Fibroblast of the conjunctiva (primary cell): Measurements from ENCODE around the gene ETFA.
A peak's percentile ranks its signal among the peaks of the same experiment; 100 is the strongest.

Source experiments
- DNase-seq: peaks from one replicate; pipeline ENCODE4 v3.0.0-alpha.2; 2010; ENCODE audit warnings: low read depth

The ETFA gene

DNA sequence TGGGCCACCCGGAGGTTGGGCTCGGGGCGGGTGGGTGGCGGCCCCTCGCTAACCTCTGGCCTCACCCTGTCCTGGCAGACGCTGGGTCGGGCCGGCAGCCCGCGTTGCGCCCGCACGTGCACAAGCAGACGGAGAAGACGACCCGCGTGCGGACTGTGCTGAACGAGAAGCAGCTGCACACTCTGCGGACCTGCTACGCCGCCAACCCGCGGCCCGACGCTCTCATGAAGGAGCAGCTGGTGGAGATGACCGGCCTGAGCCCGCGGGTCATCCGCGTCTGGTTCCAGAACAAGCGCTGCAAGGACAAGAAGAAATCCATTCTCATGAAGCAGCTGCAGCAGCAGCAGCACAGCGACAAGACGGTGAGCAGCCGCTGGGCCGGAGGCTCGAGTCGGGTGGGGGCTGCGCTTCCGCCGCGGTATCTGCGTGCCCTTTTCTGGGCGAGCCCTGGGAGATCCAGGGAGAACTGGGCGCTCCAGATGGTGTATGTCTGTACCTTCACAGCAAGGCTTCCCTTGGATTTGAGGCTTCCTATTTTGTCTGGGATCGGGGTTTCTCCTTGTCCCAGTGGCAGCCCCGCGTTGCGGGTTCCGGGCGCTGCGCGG is 29.0 kb upstream of the ETFA start:
- no peak for DNase-seq

DNA sequence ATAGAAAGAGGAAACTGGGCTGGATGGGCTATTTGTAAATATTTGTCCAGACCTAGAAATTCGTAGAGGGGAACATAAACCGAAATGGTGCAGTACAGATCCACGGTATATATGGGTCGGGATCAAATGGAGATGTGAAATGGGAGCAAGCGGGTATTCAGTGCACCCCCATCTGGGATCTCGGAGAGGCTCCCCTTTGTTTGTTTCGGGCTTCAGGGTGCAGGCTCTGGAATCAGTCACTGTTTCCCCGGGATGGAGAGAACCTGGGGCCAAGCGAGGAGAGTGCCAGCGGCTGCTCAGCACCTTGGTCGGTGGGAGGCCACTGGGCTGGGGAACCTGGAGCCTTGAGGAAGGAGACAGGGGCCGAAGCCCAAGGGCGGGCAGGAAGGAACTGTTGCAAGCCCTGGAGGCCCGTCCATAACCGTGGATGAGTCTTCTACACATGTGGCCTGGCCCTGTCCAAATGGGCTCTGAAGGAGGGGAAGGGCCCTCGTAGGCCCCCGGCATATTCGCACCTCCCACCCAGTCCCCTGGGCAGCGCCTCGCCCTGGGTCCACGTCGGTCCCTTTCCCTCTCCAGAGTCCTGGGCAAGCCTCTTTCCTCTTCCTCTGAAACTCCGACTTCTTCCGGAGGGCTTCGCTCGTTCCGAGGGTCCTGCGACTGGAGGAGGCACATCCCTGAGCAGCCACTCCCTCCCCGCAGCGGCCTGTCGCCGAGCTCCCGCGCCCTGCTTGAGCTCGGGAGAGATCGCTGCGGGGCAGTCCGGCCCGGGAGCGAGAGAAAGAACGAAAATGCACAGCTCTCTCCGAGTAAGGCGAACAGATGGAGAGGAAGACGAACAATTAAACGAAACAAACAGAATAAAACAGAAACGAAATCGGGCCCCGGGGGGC is 28.3 kb upstream of the ETFA start:
- no peak for DNase-seq

DNA sequence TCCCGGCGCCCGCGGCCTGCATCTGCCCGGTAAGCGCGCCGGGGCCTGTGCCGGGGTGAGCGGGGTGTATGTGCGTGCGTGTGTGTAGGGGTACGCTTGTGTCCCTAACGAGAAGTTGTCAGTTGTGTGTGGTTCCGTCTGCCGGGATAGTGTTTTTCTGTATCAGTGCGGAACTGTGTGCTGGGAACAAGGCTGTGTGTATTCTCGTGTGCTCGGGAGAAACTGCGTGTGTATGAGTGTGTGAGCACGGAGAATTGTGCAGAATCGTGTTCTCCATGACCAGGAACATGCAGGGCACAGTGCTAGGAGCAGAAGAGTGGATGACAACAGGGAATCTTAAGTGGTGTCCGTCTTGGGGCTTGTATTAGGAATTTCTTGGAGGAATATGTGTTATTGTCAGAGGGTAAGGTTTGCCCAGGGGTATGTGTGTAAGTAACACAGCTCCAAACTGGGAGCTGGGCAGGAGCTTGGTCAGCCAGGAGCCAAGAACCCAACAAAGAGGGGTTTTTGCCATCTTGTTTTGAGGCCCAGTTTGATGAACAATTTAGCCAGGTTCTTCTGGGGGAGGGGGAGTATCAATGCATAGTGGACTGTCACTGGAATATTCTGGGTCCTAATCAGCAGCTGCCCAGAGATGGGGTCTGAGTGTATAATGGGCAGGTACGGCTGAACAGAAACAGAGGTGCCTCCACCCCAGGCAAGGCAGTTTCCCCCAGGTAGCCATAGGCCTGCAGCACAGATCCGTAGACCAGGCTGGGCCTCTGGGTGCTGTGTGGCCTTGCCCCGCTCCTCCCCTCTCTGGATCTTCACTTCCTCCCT is 27.4 kb upstream of the ETFA start:
- DNase-seq: no peak

DNA sequence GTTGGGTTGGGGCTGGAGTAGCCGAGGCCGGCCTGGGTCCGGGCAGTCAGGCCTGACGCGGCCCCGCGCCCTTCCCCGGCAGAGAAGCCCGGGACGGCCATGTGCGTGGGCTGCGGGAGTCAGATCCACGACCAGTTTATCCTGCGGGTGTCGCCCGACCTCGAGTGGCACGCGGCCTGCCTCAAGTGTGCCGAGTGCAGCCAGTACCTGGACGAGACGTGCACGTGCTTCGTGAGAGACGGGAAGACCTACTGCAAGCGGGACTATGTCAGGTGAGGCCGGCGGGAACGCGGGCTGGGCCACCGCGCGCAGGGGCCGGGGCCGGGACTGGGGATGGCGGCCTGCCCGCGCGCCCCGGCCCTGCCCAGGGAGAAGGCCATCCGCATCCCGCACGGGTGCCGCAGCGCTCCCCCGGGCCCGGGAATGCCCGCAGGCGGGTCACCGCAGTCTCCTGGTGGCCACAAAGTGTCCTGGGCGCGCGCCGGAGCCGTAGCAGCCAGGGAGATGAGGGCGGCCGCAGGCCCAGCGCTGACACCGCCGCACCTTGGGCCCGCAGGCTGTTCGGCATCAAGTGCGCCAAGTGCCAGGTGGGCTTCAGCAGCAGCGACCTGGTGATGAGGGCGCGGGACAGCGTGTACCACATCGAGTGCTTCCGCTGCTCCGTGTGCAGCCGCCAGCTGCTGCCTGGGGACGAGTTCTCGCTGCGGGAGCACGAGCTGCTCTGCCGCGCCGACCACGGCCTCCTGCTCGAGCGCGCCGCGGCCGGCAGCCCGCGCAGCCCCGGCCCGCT is 26.6 kb upstream of the ETFA start:
- DNase-seq: no peak

DNA sequence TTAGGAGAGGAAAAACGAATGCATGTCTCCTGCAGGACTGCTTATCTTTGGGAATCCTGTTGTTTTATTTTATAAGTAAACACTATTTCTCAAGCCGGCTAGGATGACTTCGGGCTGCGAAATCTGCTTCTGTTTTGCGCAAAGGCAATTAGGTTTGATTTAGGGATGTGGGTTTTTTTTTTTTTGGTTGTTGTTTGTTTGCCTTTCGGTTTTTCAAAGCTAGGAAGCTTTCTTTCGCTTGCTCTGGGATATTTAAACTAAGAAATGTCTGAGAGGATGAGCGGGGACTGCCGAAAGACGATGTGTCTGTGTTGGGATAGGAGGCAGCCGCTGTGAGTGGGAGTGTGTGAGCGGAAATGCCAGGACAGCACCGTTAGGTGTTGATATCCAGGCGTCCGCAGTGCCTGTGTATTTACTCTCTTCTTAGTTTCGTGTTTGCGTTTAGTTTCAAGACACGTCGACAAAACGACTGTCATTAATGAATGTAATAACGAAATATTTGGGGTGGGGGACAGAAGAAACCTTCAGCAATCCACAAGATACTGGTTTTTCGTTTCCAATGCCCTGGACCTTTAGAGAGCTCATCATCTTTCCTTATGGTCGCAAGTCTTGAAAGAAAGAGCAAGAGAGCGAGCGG is 25.9 kb upstream of the ETFA start:
- no peak for DNase-seq

DNA sequence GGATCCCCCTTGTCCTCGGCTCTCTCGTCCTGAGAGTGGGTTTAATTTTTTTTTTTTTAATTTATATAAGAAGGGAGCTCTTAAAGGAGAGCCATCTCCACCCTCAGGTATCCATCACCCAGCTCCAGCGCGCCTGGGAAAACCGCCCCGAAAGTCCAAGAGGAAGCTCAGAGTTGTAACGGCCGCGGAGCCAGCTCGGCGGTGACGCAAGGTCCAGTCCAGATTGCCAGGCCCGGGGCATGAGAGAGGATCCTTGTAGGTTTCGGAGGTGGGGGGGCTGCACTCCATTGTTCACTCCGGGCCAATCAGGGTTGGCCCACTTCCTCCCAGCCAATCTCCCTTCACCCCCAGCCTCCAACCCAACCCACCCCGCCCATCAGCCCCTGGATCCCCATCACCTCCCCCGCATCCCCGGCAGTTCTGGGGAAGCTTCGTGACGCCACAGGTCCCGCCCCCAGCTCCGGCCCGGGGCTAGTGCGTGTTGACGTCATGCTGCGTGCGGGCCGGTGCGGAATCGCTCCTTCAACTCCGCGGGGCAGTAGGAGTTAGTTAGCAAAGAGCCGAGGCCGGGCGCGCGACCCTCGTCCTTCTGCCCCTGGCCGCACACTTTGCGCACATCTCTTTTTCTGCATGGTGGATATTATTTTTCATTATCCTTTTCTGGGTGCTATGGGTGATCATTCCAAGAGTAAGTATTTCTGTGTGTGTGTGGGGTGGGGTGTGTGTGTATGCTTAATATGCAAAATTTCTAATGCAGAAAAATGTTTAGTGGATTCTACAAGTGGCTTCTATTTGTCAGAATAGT is 25.2 kb upstream of the ETFA start, which contains the start of gene ISL2:
TSS of gene ISL2 (plus strand) at position 520 of the 805 bp plus-strand sequence. CDS start at position 631, 111 bp downstream.
- peak; percentile 81 for DNase-seq

DNA sequence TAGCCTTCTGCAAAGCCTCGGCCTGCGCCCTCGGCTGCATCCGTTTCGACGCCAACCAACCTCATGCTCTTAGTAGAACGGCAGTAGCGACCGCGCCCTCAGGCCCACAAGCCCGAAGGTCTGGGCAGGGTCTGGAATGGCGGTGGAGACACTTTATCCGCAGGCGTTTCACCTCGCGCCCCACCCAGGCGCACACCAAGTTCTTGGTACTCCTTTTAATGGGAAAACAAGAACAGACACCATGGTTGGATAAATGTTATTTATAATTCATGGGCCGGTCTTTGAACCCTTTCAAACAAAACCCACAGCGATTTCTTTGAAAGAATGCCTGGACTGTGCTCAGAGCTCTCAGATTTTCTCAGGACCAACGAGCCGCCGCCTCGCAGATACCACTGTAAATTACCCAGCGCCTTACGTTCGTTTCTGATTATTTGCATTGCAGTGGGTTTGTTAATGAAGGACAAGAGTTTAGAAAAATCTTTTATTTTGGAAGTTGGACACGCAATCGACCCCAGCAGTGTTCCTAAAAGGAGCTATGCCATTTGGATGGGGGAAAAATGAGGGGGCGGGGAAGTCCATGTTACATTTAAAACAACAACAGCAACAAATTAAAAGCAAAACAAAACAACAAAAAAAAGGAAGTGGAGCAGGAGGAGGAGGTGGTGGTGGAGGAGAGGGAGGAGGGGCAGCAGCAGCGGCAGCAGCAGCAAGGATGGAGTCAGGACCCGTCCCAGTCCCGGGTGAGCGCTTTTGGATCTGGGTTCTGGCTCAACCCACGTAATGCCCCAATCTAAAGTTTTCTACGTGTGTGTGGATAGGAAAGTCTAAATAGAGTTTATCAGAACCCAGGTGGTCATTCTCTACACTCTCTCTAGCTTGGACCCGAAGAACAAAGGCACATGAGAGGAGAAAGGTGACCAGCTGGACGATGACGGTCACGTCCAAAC is 24.3 kb upstream of the ETFA start:
- no peak for DNase-seq

DNA sequence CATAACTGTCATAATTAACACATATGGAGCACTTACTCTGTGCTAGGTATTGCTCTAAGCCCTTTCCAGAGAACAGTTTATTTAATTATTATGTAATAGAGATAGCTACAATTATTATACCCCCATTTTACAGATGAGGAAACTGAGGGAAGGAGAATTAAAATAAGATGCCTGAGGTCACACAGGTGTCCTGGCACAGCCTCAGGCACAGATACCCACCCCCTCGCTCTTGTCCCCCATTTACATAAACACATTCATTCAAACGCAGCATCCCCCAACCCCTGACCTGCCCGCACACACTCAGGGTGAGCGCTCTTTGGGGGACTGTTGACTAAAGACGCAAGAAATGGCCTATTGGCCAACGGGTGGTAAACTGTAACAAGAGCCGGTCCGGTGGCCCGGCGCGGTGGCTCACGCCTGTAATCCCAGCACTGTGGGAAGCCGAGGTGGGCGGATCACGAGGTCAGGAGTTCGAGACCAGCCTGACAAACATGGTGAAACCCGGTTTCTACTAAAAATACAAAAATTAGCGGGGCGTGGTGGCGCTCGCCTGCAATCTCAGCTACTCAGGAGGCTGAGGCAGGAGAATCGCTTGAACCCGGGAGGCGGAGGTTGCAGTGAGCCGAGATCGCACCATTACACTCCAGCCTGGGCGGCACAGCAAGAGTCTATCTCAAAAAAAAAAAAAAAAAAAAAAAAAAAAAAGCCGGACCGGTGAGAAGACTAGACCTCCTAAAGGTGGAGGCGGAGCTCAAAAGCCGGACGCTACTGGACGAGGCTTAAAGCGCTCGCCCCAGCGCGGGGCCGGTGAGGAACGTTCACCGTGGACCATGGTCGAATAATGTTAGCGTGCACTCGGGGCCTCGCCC is 23.4 kb upstream of the ETFA start:
- no peak for DNase-seq

DNA sequence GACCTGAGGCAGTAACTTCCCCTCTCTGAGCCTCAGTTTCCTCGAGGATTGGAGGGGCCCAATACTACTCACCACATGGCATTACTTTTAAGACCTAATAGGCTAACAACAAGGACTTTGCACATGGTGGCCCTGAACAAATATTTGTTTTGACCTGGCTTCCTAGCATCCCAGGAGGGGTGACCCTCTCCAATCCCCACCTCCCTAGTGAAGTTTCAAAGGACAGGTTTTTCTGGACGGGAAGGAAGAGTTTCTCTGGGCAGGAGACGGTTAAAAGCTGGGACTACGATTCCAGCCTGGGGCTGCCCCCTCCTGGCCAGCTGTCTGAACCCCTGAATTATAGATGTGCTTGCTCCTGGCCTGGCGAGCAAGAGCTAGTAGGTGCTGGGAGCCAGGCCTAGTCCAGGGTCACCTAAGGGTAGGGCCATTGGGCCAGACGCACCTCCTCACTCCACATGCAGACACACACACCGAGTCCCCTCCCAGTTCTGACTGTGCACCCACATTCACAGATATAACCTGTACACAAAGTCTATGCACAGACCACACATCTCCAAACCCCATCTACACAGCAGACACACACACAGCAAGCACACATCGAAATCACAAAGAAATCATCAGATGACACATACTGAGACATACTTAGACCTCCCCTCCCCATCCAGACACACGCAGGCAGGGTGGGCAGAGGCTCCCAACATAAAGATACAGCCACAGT is 22.6 kb upstream of the ETFA start:
- DNase-seq: no peak

DNA sequence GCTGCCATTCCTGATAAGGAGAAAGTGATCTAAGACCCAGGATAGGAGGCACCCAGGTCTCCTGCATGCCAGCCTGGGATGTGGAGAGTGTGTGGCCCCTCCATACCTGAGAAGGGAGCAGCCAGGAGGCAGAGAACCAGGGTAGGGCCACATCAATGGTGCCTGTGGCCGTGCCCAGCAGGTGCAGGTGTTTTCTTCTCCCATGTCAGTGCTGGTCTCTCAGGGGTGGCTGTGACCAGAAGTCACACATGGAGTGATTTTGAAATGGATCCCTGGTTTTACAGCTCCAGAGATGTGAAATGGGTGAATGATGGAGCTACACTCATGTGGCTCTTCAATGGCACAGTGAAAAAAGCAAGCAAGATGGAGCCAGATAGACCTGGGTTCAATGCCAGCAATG is 22.0 kb upstream of the ETFA start:
- no peak for DNase-seq

DNA sequence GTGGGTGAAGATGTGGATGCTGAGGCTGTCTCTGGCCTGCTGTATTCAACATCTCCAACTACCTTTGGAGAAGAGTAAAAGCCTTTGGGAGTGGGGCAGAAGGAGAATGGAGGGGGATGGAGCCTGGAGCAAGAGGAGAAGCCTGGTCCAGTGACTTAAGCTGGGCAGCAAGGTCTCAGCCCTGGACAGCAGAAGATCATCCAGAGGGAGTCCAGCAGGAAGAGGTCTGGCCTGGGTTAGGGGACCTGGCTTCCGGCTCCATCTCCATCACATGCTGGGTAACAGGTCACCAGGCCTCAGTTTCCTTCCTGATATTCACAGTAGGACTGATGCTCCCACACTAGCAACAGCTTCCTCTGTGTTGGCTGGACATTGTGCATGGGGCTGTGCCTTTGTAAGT is 21.5 kb upstream of the ETFA start:
- DNase-seq: no peak

DNA sequence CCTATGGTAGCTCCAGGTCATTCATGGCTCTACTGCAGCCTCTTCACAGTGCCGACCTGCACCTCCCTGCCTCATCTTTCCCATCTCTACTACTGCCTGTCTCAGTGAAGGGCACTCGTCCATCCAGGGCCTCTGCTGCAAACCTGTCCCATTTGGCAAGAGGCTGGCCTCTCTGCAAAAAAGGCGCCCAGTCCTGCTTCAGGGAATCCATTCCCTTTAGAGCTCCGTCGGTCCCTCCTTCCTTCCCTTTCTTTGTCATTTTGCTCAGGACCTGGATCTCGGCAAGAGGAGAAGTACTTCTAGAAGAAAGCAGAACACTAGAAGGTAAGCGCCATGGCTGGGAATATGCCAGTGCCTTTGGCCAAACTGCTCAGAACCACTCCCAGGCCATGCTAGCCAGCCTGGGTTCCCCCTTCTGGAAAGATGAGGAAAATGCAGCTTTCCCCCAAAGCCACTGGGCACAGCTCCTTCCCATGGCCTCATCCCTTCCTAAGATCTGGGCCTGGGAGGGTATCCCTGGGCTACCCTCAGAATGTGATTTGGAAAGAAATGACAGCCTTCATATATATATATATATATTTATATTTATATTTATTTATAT is 18.9 kb upstream of the ETFA start:
- peak; percentile 42 for DNase-seq

DNA sequence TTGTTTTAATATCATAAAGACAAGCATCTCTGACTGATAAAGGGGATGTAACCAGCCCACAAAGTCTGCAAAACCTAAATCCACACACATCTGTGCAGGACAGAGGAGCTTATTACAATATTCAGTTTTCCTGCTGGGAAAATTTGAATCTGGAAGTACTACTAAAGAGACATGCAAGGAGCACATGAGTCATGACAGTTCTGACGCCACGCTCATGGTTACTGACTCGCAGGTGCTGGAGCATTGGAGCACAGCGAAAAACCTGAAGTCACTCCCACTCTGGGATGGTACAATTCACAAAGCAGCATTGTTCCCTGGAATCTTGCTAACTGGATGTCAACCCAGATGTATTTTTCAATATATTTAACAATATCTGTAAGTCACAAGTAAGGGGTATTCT is 17.7 kb upstream of the ETFA start:
- DNase-seq: no peak

DNA sequence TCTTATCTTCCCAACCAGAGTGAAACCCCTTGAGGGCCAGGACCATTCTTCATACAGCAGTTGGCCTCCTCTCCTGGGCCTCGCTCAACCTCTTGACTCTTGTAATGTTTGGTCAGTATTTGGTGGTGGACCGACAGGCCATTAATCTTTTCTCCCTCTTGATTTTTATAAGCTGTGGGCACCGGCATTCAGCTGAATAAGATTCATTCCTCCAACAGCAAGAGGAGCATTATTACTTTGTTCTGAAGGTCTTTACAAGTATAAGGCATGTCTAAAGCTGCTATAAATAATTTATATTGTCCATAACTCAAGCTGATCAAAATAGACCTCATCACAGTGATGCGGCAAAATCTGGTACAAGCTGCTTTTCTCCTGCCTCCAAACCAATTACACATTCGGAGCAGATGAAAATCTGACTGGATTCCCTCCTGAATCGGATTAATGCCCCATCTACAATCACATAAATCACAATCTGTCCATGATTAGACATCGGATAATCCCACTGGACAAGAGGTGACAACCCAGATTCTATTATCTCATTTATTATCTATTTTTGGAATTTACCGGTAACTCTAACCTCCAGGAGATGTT is 16.9 kb upstream of the ETFA start:
- no peak for DNase-seq

DNA sequence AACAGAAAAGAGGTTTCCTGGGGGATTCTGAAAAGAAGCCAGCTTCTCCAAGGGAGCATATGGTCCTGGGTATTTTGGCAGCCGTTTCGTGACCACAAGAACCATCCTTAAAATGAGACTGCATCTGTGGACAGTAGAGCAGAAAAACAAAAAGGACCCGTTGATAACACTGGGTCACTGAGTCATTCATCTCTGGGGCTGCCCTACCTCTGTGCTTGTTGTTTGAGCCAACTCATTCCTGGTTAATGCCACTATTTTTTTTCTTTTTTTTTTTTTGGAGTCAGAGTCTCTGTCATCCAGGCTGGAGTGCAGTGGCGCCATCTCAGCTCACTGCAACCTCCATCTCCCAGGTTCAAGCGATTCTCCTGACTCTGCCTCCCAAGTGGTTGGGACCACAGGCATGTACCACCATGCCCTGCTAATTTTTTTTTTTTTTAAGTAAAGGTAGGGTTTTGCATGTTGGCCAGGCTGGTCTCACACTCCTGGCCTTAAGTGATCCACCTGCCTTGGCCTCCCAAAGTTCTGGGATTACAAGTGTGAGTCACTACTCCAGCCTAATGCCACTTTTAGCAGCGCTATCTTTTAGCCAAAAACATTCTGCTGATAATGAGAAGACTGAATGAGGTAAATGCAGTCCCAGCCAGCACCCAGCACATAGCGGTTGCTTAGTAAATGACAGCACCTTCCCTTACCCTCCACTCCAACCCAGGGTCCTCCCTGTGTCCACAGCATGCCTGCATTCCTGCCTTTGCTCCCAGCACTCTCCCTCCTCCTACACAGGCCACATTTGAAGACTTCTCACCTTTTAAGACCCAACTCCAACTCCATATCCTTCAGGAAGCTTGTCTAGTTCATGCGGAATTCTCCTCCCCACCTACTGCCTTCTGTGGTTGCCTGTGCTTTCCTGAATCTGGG is 16.2 kb upstream of the ETFA start:
- no peak for DNase-seq

DNA sequence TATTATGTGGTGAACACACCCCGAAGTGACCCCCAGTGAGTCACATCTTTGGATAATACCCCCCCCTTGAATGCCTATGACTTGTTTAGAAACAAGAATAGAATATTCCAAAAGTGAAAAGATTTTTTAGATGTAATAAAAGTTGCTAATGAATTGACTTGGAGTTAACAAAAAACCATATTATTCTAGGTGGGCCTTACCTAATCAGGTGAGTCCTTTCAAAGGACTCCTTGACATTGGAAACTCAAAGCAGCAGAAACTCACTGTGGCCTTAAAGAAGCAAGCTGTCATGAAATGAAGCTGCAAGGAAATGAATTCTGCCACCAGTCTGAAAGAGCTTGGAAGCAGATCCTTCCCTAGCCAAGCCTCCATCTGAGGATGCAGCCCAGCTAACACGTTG is 14.4 kb upstream of the ETFA start:
- no peak for DNase-seq
